Measurements from ENCODE around the gene STARD4. TPM values are rescaled to one million over a fixed set of nuclear protein-coding genes. Genes with fewer than 3 reads are reported as not detected.

Gene STARD4
- total RNA-seq, 4 donors from 2014 or later: 32.2 to 88.1 (median 79.5) TPM

DNA sequence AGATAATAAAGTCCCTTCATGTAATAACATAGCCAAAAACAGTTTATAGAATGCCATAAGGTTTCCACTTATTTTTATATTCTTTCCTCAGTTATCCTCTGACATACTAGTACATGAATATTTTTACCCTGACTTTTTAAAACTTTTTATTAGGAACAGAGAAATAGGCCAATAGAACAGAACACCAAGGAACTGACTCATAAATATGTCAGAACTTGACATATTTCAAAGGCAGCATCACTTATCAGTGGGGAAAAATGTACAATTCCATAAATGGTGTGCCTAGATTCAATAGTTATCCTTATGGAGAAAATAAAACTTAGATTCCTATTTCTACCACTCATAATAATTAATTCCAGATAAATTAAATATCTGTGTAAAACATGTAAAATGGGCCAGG, 9.4 kb downstream of the STARD4 start:
- H3K9me3 ChIP-seq: no peaks in the 10 kb centered on the region
- no peak overlapping the region for H3K4me3 ChIP-seq
- peaks cover 0 to 36% (median 0%) of the 10 kb centered on the region in 3 donors for H3K36me3 ChIP-seq
- TF ChIP-seq POLR2A (IDR thresholded peaks at IDR 0.05): no peak
- no peak for TF ChIP-seq CTCF (IDR thresholded peaks at IDR 0.05)
- no peak for DNase-seq
- no peaks in the 10 kb centered on the region for H3K27me3 ChIP-seq
- H3K4me1 ChIP-seq: no peaks in the 10 kb centered on the region
- H3K27ac ChIP-seq: no peak overlapping the region

- no peak for DNase-seq
- no peaks in the 10 kb centered on the region for H3K4me1 ChIP-seq
Observed at GRCh38 chr5:111498346-111498745, 14.0 kb downstream of the STARD4 start.

GRCh38 chr5:111495159-111495558, 17.2 kb downstream of the STARD4 start:
- Histone ChIP-seq H3K4me1 (no peaks in the 10 kb centered on the region), H3K27ac (no peak overlapping the region), H3K4me3 (no peak overlapping the region), H3K9me3 (no peaks in the 10 kb centered on the region), H3K27me3 (no peaks in the 10 kb centered on the region), H3K36me3 (peaks cover 0 to 11% (median 0%) of the 10 kb centered on the region in 3 donors)
- TF ChIP-seq POLR2A (IDR thresholded peaks at IDR 0.05) (no peak), CTCF (IDR thresholded peaks at IDR 0.05) (no peak)
- no peak for DNase-seq

More at GRCh38 chr5:111498346-111498745, 14.0 kb downstream of the STARD4 start:
- no peak overlapping the region for H3K27ac ChIP-seq
- H3K4me3 ChIP-seq: no peak overlapping the region
- H3K9me3 ChIP-seq: no peaks in the 10 kb centered on the region
- H3K36me3 ChIP-seq: peaks cover 0 to 33% (median 0%) of the 10 kb centered on the region in 3 donors
- TF ChIP-seq POLR2A (IDR thresholded peaks at IDR 0.05) (no peak), CTCF (IDR thresholded peaks at IDR 0.05) (no peak)
- no peaks in the 10 kb centered on the region for H3K27me3 ChIP-seq

GRCh38 chr5:111494355-111494999, 17.9 kb downstream of the STARD4 start:
- Histone ChIP-seq H3K4me3 (no peak overlapping the region), H3K36me3 (peaks cover 0 to 6% (median 0%) of the 10 kb centered on the region in 3 donors), H3K27ac (no peak overlapping the region), H3K27me3 (no peaks in the 10 kb centered on the region), H3K4me1 (no peaks in the 10 kb centered on the region), H3K9me3 (no peaks in the 10 kb centered on the region)
- TF ChIP-seq POLR2A (IDR thresholded peaks at IDR 0.05) (no peak), CTCF (IDR thresholded peaks at IDR 0.05) (no peak)
- DNase-seq: no peak

DNA sequence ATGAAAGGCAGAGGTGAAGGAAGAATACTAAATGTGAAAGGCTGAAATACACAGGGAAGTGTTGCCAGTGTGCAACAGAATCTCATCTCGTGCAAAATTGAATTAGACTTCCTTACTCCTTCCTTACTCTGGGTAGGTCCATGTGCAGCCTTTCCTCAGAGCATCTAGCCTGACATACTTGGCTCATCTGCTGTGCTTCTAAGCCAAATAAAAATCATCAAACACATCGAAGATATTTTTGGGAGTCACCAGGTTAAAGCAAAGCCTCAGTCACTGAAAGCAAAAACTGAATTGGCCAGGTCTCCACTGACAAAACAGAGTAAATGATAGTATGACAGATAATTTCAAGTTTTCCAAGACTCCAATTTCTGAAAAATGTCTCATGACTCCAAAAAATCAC, 19.3 kb downstream of the STARD4 start:
- Histone ChIP-seq H3K4me3 (no peak overlapping the region), H3K27ac (no peak overlapping the region), H3K9me3 (no peaks in the 10 kb centered on the region), H3K4me1 (no peaks in the 10 kb centered on the region), H3K27me3 (no peaks in the 10 kb centered on the region), H3K36me3 (no peaks in the 10 kb centered on the region)
- DNase-seq: no peak
- TF ChIP-seq CTCF (IDR thresholded peaks at IDR 0.05): no peak
- no peak for TF ChIP-seq POLR2A (IDR thresholded peaks at IDR 0.05)

Data from Peyer's patch (tissue), 4 donors.